GF-D8 (cell line): ENCODE data around the gene MAU2.

Source experiments
- DNase-seq: peaks from one replicate; lab custom pipeline; 2025; lab: John Stamatoyannopoulos, UW

Gene MAU2

GRCh38 chr19:19308373-19308772 is 12.3 kb upstream of the MAU2 start:
- DNase-seq, result no peak

DNA sequence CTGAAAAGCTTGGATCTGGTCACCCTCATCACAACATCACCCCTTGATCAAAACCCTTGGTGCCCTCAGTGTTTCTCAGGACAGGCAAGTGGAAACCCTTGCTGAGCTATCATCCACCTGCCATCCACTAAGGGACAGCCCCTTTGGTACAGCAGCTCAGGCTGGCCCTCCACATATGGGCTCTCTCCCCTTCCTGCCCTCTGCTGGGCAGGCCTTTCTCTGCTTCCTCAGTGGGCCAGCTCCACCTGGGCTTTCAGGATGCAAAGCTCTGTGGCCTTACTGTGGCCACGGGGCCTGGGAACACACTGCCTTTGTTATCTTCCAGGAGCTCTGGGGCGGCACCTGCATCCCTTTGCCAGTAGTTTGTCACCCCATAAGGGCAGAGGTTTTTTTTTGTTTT is 5.2 kb upstream of the MAU2 start:
- DNase-seq, result no peak

- DNase-seq, result no peak
Observed at GRCh38 chr19:19316082-19316481, 4.5 kb upstream of the MAU2 start.

GRCh38 chr19:19319732-19320360 is 783 bp upstream of the MAU2 start:
- DNase-seq, result no peak

GRCh38 chr19:19321141-19321577 is 530 bp downstream of the MAU2 start:
- no peak for DNase-seq

DNA sequence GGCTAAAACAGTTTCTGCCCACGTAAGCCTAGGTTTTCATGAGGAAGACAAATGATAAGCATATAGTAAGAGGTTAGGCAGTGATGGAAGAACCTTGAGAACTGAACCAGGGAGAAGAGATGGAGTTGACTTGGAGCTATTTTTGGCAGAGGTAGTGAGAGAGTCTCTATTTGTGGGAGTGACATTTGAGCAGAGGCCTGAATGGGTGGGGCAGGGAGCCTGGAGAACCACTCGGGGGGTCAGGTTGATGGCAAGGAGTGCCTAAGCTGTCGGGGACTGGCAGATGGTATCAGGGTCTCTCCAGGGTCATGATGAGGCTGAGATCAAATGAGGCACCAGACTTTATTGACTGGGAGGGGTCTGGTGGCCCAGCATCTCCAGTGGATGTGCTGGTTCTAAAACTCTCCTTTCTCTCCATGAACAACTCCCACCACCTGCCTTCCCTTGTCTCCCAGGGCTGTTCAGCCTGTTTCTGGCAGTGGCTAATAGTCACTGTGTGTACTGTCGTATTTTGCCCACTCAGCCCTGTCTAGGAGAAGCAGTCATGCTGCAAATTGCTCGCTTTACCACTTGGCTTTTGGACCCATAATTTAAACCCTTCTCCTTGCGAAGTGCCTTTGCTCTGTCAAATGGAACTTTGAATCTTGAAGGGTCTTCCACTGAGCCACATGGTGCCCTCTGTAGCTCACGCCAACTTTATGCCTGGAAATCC is 3.6 kb downstream of the MAU2 start:
- no peak for DNase-seq

GRCh38 chr19:19327672-19328071 is 7.0 kb downstream of the MAU2 start:
- no peak for DNase-seq

- DNase-seq, result peak; percentile 50
Observed at GRCh38 chr19:19329126-19329525, 8.5 kb downstream of the MAU2 start.

- DNase-seq, result no peak
Observed at GRCh38 chr19:19334063-19334988, 13.7 kb downstream of the MAU2 start.

DNA sequence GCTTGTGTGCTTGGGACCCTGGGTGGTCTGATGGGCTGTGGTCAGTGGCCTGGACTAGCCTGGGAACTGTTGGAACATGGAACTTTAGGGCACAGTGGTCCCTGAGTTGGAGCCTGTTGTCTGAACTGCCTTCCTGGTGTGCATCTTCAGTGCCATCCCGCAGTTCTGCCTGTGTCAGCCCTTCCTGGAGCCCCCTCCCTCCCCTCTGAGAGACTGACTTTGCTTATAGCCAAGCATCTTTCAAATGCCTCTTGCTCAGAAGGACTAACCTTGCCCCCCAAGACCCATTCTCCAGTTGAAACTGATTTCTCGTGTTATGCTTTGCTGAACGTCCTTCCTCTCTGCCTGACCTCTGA is 14.3 kb downstream of the MAU2 start:
- DNase-seq, result no peak

DNA sequence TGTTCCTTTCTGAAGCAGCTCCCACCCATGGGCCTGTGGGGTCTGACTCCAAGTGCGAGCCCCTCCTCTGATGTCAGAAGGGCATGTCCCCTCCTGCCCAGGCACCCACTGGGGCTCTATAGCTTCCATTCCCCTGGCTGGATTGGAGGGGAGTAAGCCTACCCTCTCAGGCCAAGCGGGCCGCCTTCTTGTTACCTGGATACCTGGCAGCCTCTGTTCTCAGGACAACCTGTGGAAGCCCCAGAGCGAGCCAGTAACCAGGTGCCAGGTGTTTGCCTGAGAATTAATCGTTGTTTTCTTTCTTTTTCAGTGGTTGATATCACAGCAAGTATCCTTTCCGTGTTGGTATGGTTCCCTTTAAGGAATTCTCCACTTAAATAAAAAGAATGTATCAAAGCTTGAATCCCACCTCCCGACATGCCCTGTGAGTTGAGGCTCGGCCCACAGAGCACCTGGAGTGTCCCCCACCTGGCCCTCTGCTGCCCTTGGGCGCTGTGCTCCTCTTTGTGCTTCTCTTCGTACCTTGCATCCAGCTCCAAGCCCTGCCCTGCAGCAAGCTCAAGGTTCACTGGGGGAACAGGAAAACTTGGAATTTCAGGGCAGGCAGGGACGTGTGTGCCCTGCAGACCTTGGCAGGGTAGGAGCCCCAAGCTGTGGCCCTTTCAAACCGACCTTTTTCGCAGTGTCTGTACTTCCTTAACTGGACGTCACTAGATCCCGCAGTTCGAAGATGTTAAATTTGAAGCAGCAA is 15.0 kb downstream of the MAU2 start:
- no peak for DNase-seq

- DNase-seq, result no peak
Observed at GRCh38 chr19:19336597-19336996, 16.0 kb downstream of the MAU2 start.

DNA sequence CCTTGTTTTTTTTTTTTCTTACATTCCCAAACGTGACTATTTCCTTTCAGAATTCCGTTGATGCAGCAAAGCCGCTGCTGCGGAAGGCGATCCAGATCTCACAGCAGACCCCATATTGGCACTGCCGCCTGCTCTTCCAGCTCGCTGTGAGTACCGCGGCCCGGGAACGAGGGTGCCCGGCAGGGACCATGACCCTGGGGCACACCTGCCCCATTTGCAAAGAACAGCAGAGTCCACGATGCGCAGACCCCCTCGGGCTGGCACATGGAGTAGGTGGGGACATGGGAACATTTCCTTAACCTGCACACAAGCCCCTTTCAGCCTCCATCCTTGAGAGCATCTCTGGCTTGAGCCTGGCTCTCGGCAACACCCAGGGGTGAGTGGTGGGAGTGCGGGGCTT is 16.5 kb downstream of the MAU2 start:
- DNase-seq, result no peak

DNA sequence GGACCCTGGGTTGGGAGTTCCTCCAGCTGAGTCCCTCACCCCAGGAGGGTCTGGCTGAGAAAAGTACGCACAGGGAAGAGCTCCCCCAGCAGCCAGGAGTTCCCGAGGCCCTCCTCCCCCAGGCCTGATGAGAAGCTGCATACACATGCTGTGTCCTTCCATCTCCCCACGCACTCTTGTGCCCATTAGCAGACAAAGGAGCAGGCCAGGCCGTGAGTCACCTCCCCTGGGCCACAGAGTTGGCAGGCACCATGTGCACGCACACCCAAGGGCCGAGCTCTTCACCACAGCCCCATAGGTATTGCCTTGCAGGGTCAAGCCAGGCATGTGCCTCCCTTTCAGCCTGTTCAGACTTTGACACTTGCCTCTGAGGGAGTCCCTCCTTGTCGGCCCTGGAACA is 17.5 kb downstream of the MAU2 start:
- DNase-seq, result no peak

- DNase-seq, result no peak
Observed at GRCh38 chr19:19341026-19341425, 20.4 kb downstream of the MAU2 start.

- DNase-seq, result no peak
Observed at GRCh38 chr19:19342086-19343015, 21.7 kb downstream of the MAU2 start.

DNA sequence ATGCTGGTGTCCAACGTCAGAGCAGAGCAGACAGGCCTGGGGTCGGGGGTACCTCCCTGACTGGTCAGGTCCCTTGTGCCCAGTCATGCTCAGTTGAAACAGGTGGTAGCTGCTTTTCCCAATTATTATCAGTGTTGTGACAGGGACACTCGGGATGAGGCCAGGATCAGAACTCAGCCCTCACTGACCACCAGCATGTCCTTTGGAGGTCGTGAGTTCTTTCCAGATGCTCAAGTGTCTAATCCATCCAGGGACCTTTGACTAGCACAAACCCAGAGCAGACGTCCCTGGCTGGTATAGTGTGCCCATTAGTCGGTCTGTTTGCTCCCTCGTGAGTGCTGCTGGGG is 22.4 kb downstream of the MAU2 start:
- DNase-seq, result no peak

GRCh38 chr19:19343762-19344161 is 23.1 kb downstream of the MAU2 start:
- DNase-seq, result no peak

DNA sequence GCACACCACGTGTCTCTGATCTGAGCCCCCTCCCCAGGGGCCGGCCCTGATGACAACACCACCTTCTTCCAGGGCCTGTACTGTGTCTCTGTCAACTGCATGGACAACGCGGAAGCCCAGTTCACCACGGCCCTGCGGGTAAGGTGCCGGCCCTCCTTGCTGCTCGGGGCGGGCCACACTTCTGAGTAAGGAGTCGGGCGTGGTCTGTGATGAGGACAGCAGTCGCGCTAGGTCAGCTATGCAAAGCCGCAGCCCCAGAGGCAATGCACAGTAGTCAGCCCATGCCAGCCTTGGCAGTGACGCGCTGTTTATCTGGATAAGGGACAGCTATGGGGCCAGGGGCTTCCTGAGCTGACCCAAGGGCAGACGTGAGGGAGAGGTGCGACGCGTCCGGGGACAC is 24.6 kb downstream of the MAU2 start:
- no peak for DNase-seq

DNA sequence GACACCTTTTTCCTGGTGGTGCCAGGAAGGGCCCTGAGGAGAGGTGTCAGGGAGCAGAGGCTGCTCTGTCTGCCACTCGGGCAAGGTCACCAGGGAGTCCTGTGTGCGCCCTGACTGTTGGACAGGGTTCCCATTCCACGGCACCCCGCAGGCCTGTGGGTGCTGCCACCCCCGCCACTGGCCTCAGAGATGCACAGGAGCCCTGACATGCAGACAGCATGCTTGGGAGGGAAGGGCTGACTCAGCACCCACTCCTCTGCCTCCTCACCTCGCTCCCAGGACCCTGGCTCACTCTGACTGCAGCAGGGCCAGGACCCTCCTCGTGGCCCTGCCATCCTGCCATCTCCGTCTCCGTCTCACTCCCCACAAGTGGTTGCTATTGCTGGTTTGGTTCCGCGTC is 25.3 kb downstream of the MAU2 start:
- DNase-seq, result no peak

DNA sequence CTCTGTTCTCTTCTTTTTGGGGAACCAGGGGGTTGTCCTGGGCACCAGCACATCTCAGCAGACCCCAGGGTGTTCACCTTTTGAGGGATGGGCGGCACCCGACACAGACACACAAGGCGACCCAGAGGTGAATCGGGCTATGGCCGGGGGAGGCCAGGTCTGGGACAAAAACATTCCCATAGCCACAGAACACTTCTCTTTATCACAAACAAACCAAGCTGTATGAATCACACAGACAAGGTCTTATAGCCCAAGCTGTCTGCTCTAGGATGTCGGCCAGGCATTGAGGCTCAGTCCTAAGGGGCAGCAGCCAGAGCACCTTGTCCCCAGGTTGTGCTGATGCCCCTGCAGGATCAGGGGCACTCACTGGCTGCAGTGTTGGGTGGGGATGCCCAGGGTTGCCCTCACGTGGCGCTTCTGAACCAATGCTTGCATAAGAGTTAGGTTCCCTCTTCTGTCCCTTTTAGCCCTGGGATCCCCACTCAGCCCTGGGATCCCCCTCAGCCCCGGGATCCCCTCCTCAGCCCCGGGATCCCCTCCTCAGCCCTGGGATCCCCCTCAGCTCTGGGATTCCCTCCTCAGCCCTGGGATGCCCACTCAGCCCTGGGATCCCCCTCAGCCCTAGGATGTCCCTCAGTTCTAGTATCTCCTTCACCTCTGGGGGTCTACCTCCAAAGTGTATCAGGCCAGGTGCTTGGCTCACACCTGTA is 26.9 kb downstream of the MAU2 start:
- DNase-seq, result no peak
